Vagina (tissue), 2 donors: Measurements from ENCODE around the gene TPSB2.

Source experiments
- POLR2A ChIP-seq, 2 donors: fragments of 450-650 bp; IDR thresholded peaks; one replicate each; pipeline ENCODE4 v1.6.1; 2017; ENCODE audit warnings: antibody characterized with exemption in 2 of 2, mild to moderate bottlenecking in 2 of 2, moderate library complexity in 2 of 2
- POLR2AphosphoS5 ChIP-seq, 2 donors: sonication (generic); formaldehyde crosslinking; IDR thresholded peaks; one replicate each; pipeline ENCODE4 v1.9.0; 2017; ENCODE audit warnings: antibody characterized with exemption in 2 of 2, mild to moderate bottlenecking in 2 of 2, low read depth in 1 of 2; ENCODE audit not compliant: insufficient read depth in 1 of 2
- TF ChIP-seq, protein P1 (sequence below), 3 experiments: fragments of 450-650 bp in 2 of 3; fragments of 200-600 bp in 1 of 3; sonication (generic) in 1 of 3; IDR thresholded peaks; one replicate each; pipeline ENCODE4 v1.5.1; 2017 to 2019; ENCODE audit warnings: antibody characterized with exemption in 3 of 3, mild to moderate bottlenecking in 2 of 3, moderate library complexity in 2 of 3

DNA sequence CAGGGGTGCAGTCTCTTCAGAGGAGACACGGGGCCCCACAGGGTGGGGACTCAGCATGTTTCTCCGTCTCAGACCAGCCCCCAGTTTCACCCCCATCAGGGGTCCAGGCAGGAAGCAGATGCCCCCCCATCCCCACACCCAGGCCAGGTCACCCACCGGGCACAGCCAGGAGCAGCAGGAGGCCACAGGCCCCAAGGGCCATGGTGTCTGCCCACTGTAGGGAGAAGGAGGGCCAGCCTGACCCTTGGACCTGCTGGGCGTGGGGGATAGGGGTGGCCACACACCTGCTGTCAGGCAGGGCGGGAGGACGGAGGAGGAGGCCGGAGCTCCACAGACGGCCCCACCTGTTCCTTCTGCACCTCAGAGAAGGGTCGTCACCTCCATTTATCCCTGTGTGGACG, 4.9 kb downstream of the TPSB2 start, which contains the start of gene TPSG1:
- no peak for TF ChIP-seq POLR2AphosphoS5 (IDR thresholded peaks at IDR 0.05; ENCODE audit: insufficient read depth in 1 of 2, low read depth in 1 of 2)
- TF ChIP-seq, protein P1, sequence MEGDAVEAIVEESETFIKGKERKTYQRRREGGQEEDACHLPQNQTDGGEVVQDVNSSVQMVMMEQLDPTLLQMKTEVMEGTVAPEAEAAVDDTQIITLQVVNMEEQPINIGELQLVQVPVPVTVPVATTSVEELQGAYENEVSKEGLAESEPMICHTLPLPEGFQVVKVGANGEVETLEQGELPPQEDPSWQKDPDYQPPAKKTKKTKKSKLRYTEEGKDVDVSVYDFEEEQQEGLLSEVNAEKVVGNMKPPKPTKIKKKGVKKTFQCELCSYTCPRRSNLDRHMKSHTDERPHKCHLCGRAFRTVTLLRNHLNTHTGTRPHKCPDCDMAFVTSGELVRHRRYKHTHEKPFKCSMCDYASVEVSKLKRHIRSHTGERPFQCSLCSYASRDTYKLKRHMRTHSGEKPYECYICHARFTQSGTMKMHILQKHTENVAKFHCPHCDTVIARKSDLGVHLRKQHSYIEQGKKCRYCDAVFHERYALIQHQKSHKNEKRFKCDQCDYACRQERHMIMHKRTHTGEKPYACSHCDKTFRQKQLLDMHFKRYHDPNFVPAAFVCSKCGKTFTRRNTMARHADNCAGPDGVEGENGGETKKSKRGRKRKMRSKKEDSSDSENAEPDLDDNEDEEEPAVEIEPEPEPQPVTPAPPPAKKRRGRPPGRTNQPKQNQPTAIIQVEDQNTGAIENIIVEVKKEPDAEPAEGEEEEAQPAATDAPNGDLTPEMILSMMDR (IDR thresholded peaks at IDR 0.05): no peak
- no peak for TF ChIP-seq POLR2A (IDR thresholded peaks at IDR 0.05)
